Keratinocyte (primary cell): ENCODE data around the gene MAGEB5.
"Not testable (repeated sequence)": the region's sequence is repeated elsewhere in the genome, so short reads cannot be mapped to it uniquely, and the experiment has no call there.

Source experiments
- EZH2 ChIP-seq: IDR thresholded peaks from one replicate; pipeline ENCODE4 v1.6.1; 2012; ENCODE audit warnings: inconsistent platforms, mild to moderate bottlenecking, low read length, moderate library complexity
- TF ChIP-seq, protein P1 (sequence below), 3 experiments: IDR thresholded peaks in 1 of 3; conservative IDR thresholded peaks in 1 of 3; optimal IDR thresholded peaks in 1 of 3; 2 replicates in 2 of 3; 3 replicates in 1 of 3; pipeline versions ENCODE3 to v1.5.1; 2011; ENCODE audit warnings: low read length in 3 of 3, mild to moderate bottlenecking in 3 of 3, moderate library complexity in 2 of 3, control low read depth in 1 of 3, inconsistent platforms in 1 of 3; ENCODE audit not compliant: insufficient read depth in 2 of 3; ENCODE audit errors: extremely low read depth in 1 of 3

DNA sequence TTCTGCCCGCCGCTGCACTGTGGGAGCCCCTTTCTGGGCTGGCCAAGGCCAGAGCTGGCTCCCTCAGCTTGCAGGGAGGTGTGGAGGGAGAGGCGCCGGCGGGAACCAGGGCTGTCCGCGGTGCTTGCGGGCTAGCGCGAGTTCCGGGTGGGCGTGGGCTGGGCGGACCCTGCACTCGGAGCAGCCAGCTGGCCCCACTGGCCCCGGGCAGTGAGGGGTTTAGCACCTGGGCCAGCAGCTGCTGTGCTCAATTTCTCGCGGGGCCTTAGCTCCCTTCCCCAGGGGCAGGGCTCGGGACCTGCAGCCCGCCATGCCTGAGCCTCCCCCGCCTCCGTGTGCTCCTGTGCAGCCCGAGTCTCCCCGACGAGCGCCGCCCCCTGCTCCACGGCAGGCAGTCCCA is 11.3 kb upstream of the MAGEB5 start:
- TF ChIP-seq, protein P1, sequence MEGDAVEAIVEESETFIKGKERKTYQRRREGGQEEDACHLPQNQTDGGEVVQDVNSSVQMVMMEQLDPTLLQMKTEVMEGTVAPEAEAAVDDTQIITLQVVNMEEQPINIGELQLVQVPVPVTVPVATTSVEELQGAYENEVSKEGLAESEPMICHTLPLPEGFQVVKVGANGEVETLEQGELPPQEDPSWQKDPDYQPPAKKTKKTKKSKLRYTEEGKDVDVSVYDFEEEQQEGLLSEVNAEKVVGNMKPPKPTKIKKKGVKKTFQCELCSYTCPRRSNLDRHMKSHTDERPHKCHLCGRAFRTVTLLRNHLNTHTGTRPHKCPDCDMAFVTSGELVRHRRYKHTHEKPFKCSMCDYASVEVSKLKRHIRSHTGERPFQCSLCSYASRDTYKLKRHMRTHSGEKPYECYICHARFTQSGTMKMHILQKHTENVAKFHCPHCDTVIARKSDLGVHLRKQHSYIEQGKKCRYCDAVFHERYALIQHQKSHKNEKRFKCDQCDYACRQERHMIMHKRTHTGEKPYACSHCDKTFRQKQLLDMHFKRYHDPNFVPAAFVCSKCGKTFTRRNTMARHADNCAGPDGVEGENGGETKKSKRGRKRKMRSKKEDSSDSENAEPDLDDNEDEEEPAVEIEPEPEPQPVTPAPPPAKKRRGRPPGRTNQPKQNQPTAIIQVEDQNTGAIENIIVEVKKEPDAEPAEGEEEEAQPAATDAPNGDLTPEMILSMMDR (optimal IDR thresholded peaks at IDR 0.05 in 1 of 3, IDR thresholded peaks at IDR 0.05 in 1 of 3, conservative IDR thresholded peaks at IDR 0.05 in 1 of 3; ENCODE audit: extremely low read depth in 1 of 3, insufficient read depth in 2 of 3, low read length in 3 of 3): not testable (repeated sequence)
- not testable (repeated sequence) for TF ChIP-seq EZH2
